ENCODE results near the gene SPOCK1. TPM values are rescaled to one million over a fixed set of nuclear protein-coding genes. Genes with fewer than 3 reads are reported as not detected.

Gene SPOCK1
- total and polyA plus RNA-seq, 8 donors = 0.46 to 15.6 (median 9.2) TPM

DNA sequence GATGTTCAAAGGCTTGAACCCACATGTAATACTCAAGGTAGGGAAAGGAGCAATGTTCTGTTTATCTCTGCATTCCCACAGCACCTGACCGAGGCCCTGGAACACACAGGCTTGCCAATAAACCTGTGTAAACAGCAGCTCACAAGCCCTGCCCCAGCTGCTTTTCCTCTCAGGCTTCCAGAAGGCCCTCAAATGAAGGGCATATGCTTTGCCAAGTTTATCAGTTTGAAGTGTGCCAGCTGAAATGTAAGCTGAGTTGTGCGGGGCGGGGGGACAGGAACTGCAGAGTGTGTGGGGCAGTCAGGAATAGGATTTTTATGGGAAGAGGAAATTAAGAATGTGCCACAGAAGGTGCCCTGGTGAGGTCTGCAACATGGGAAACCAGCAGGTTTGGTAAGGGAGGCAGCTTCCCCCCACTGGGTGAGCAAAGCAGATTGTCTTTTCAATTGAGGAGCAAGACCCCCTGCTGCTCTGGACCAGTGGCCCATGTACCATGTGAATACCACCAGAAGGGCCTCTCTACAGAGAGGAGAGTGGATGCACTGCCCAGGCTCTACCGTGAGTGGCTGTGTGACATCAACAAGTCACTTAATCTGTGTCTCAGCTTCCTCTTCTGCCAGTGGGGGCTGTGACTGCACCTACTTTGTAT, 194.8 kb downstream of the SPOCK1 start:
- H3K27me3 ChIP-seq = peaks cover 0 to 9% (median 0%) of the 10 kb centered on the region in 3 donors
- peak; percentile 86 to 91 for DNase-seq
- WGBS, 5 donors = 26 to 38% (median 31%) methylated on average over 4 of the region's 4 CpGs
- H3K27ac ChIP-seq = peak overlapping the region in 2 of 5 donors; percentile 21 to 66
- TF ChIP-seq POLR2A (IDR thresholded peaks at IDR 0.05) (no peak), EP300 (IDR thresholded peaks at IDR 0.05) (no peak), POLR2AphosphoS5 (IDR thresholded peaks at IDR 0.05) (peak in 2 of 3 donors; percentile 54 to 62)
- TF ChIP-seq, protein P1, sequence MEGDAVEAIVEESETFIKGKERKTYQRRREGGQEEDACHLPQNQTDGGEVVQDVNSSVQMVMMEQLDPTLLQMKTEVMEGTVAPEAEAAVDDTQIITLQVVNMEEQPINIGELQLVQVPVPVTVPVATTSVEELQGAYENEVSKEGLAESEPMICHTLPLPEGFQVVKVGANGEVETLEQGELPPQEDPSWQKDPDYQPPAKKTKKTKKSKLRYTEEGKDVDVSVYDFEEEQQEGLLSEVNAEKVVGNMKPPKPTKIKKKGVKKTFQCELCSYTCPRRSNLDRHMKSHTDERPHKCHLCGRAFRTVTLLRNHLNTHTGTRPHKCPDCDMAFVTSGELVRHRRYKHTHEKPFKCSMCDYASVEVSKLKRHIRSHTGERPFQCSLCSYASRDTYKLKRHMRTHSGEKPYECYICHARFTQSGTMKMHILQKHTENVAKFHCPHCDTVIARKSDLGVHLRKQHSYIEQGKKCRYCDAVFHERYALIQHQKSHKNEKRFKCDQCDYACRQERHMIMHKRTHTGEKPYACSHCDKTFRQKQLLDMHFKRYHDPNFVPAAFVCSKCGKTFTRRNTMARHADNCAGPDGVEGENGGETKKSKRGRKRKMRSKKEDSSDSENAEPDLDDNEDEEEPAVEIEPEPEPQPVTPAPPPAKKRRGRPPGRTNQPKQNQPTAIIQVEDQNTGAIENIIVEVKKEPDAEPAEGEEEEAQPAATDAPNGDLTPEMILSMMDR (IDR thresholded peaks at IDR 0.05) = no peak
- H3K36me3 ChIP-seq = no peaks in the 10 kb centered on the region
- no peak overlapping the region for H3K4me3 ChIP-seq
- H3K9me3 ChIP-seq = no peaks in the 10 kb centered on the region
- H3K4me1 ChIP-seq = peaks cover 0 to 28% (median 3%) of the 10 kb centered on the region in 4 donors
- intact Hi-C loops (cut with DNase I; ENCODE audit: low total_unique reads) = no loop called here

DNA sequence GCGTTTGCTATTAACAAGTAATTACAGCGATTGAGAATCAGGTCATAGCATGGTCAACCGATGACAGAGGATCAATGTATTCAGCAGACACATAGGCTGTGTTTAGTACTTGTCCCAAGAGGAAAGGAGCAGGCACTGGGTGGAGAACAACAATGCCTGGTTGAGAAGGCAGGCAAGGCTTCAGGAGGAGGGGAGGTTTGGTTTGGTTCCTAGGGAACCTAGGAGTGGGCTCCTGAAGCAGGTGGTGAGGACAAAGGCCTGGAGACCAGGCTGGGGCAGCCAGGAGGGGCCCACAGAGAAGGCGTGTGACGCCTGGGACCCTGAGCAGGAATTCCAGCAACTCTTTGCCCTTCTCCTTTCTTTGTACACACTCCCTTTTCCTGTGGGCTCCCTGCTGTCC, 195.6 kb downstream of the SPOCK1 start:
- Histone ChIP-seq H3K4me1 (peaks cover 0 to 28% (median 3%) of the 10 kb centered on the region in 4 donors), H3K27ac (peak overlapping the region in 4 of 5 donors; percentile 13 to 66 (median 23)), H3K9me3 (no peaks in the 10 kb centered on the region), H3K27me3 (peaks cover 0 to 9% (median 0%) of the 10 kb centered on the region in 3 donors), H3K4me3 (no peak overlapping the region), H3K36me3 (no peaks in the 10 kb centered on the region)
- no peak for DNase-seq
- TF ChIP-seq EP300 (IDR thresholded peaks at IDR 0.05) (no peak), POLR2AphosphoS5 (IDR thresholded peaks at IDR 0.05) (no peak), POLR2A (IDR thresholded peaks at IDR 0.05) (no peak)
- TF ChIP-seq, protein P1 (IDR thresholded peaks at IDR 0.05) = no peak
- intact Hi-C loops (cut with DNase I; ENCODE audit: low total_unique reads) = no loop called here
- WGBS, 5 donors = 69 to 79% (median 70%) methylated on average over 5 of the region's 5 CpGs

DNA sequence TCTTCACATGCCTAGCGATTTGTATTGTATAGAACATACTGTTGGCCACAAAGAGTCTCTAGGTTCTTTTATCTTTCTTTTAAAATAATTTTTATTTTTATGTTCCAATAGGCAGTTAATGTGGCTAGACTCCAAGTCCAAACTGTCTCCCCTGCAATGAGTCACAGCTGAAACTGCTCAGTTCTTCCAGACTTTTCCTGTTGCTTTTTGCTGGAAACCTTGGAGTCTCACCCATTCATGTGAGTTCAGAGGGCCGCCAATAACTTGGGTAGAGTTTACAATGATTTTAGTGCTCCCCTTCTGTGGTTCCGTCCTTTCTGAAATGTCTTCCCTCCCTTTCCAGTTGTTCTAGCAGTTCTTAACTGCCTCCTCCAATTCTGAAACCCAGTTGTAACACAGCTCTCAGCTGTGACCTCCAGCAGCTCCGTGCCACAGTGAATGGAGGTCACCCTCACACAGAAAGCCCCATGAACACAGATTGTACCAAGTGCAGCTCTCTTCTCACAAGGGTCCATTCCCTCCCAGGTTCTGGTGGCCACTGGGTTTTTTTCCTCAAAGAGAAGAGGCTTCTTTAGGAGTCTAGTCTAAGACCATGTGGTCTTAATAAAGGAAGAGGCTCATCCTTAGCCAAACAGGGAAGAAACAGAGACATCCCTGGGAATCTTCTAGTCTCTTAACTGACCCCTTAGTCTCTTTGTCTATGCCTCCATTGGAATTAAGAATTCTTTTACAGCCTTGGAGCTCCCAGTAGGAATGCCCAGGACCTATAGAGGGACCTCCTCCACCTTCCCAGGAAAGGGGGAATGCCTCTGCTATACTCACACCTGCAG, 198.5 kb downstream of the SPOCK1 start:
- H3K4me1 ChIP-seq = peaks cover 0 to 12% (median 0%) of the 10 kb centered on the region in 4 donors
- WGBS, 5 donors = 70 to 86% (median 85%) methylated on average over 4 of the region's 4 CpGs
- intact Hi-C loops (cut with DNase I; ENCODE audit: low total_unique reads) = no loop called here

More for the DNA sequence above, 198.5 kb downstream of the SPOCK1 start:
- Histone ChIP-seq H3K4me3 (no peak overlapping the region), H3K36me3 (no peaks in the 10 kb centered on the region), H3K27me3 (peaks cover 0 to 9% (median 0%) of the 10 kb centered on the region in 3 donors), H3K27ac (peak overlapping the region in 1 of 5 donors; percentile 7), H3K9me3 (no peaks in the 10 kb centered on the region)
- DNase-seq = no peak
- no peak for TF ChIP-seq EP300 (IDR thresholded peaks at IDR 0.05)
- TF ChIP-seq, protein P1 (IDR thresholded peaks at IDR 0.05) = no peak
- TF ChIP-seq POLR2AphosphoS5 (IDR thresholded peaks at IDR 0.05) = no peak
- no peak for TF ChIP-seq POLR2A (IDR thresholded peaks at IDR 0.05)

Measured in stomach (tissue), 9 donors.